CD4-positive, alpha-beta T cell (primary cell): ENCODE data around the gene PLCL2. TPM values are rescaled to one million over a fixed set of nuclear protein-coding genes. Genes with fewer than 3 reads are reported as not detected.

Experiments
- ATAC-seq: fragments of 200-7000 bp; cut with Tn5 transposase; one replicate; pipeline ENCODE4 v1.10.0; 2022; ENCODE audit warnings: mild to moderate bottlenecking; ENCODE audit not compliant: poor library complexity
- CTCF ChIA-PET: fragments of 350-600 bp; sonication (Branson Sonifier 250); formaldehyde crosslinking; loops from one replicate; lab custom pipeline; 2021; ENCODE audit warnings: antibody characterized with exemption, inconsistent platforms; lab: Charles Lee
- POLR2A ChIA-PET: fragments of 350-600 bp; sonication (Branson Sonifier 250); formaldehyde crosslinking; loops from one replicate; lab custom pipeline; 2021; ENCODE audit warnings: antibody characterized with exemption, inconsistent platforms; lab: Charles Lee
- DNase-seq, 14 experiments: peaks; one replicate each; pipeline ENCODE4 v3.0.0-alpha.2; 2013 to 2020; ENCODE audit warnings: mixed read lengths in 2 of 14
- H3K27ac ChIP-seq, 2 donors: one replicate each; pipeline versions ENCODE4 v1.5.1 to v1.7.0; 2013; ENCODE audit warnings: low read length in 2 of 2, low read depth in 1 of 2, mild to moderate bottlenecking in 1 of 2
- H3K27me3 ChIP-seq, 2 experiments: 1 replicate in 1 of 2; 2 replicates in 1 of 2; pipeline versions ENCODE4 v1.6.1 to v1.7.0; 2013; ENCODE audit warnings: low read length in 2 of 2, control low read depth in 1 of 2, mild to moderate bottlenecking in 1 of 2, moderate library complexity in 1 of 2; ENCODE audit not compliant: insufficient read depth in 2 of 2, control insufficient read depth in 1 of 2
- H3K36me3 ChIP-seq: one replicate; pipeline ENCODE4 v1.6.1; 2013; ENCODE audit warnings: low read length, control low read depth; ENCODE audit not compliant: insufficient read depth
- H3K4me1 ChIP-seq: one replicate; pipeline ENCODE4 v1.6.1; 2013; ENCODE audit warnings: low read length, control low read depth; ENCODE audit not compliant: insufficient read depth
- H3K4me3 ChIP-seq: one replicate; pipeline ENCODE4 v1.5.1; 2013; ENCODE audit warnings: mild to moderate bottlenecking, low read length, moderate library complexity
- H3K9me3 ChIP-seq, 2 experiments: 1 replicate in 1 of 2; 2 replicates in 1 of 2; pipeline versions ENCODE4 v1.6.1 to v1.7.0; 2013; ENCODE audit warnings: low read length in 2 of 2, mild to moderate bottlenecking in 2 of 2, control low read depth in 1 of 2, moderate library complexity in 1 of 2; ENCODE audit not compliant: control insufficient read depth in 1 of 2, insufficient read depth in 1 of 2
- H3K27ac Mint-ChIP-seq: one replicate; pipeline ENCODE4 v1.8.0; 2020; ENCODE audit warnings: mixed read lengths
- H3K27me3 Mint-ChIP-seq: one replicate; pipeline ENCODE4 v1.8.0; 2021; ENCODE audit warnings: mixed read lengths
- H3K36me3 Mint-ChIP-seq: one replicate; pipeline ENCODE4 v1.8.0; 2021; ENCODE audit warnings: low read depth, mixed read lengths
- H3K4me1 Mint-ChIP-seq: one replicate; pipeline ENCODE4 v1.8.0; 2021; ENCODE audit warnings: low read depth, mixed read lengths
- H3K4me3 Mint-ChIP-seq: one replicate; pipeline ENCODE4 v1.8.0; 2020; ENCODE audit warnings: mild to moderate bottlenecking, mixed read lengths
- H3K9me3 Mint-ChIP-seq: one replicate; pipeline ENCODE4 v1.8.0; 2020; ENCODE audit warnings: mixed read lengths
- CTCF ChIP-seq: fragments of 200-600 bp; IDR thresholded peaks from one replicate; pipeline ENCODE4 v1.8.0; 2022; ENCODE audit warnings: antibody characterized with exemption, mild to moderate bottlenecking
- intact Hi-C, 2 experiments: fragments of 100-400 bp; cut with DNase I in 1 of 2; cut with micrococcal nuclease in 1 of 2; formaldehyde crosslinking; loops; one replicate each; pipeline versions ENCODE4 v1.15.1 to v1.9.0; 2023 to 2025; cut with DNase I, micrococcal nuclease
- total RNA-seq, 174 experiments: library from RNA in 2 of 174; stranded (reverse) in 2 of 174; gene quantifications; one replicate each; pipeline ENCODE4 v1.2.3 and lab custom pipeline; 2021 to 2026

Gene PLCL2
- total RNA-seq, 2 experiments from 2014 or later, result 35.1 to 36.3 TPM

- H3K9me3 Mint-ChIP-seq, result no peaks in the 10 kb centered on the region
- Histone ChIP-seq H3K36me3 (no peaks in the 10 kb centered on the region), H3K9me3 (peaks cover 0 to 3% of the 10 kb centered on the region in 2 experiments), H3K4me1 (no peaks in the 10 kb centered on the region), H3K4me3 (no peak overlapping the region), H3K27me3 (no peaks in the 10 kb centered on the region), H3K27ac (no peak overlapping the region)
- CTCF ChIA-PET, result no interaction called here
- H3K27ac Mint-ChIP-seq, result no peak overlapping the region
- POLR2A ChIA-PET, result no interaction called here
- no peak overlapping the region for H3K4me3 Mint-ChIP-seq
- intact Hi-C loops, result no loop called here
- ATAC-seq, result no peak
- no peaks in the 10 kb centered on the region for H3K4me1 Mint-ChIP-seq
- no peak for DNase-seq
- no peaks in the 10 kb centered on the region for H3K27me3 Mint-ChIP-seq
- no peaks in the 10 kb centered on the region for H3K36me3 Mint-ChIP-seq
- TF ChIP-seq CTCF, result no peak
Measured at GRCh38 chr3:17116007-17116600, 231.3 kb downstream of the PLCL2 start.

- no peak overlapping the region for H3K4me3 Mint-ChIP-seq
- POLR2A ChIA-PET, result no interaction called here
- no peaks in the 10 kb centered on the region for H3K27me3 Mint-ChIP-seq
- H3K9me3 Mint-ChIP-seq, result no peaks in the 10 kb centered on the region
- H3K27ac ChIP-seq, result no peak overlapping the region
- no peaks in the 10 kb centered on the region for H3K27me3 ChIP-seq
- ATAC-seq (no peak), DNase-seq (no peak)
- intact Hi-C loops, result no loop called here
- no peak overlapping the region for H3K27ac Mint-ChIP-seq
- H3K36me3 Mint-ChIP-seq, result no peaks in the 10 kb centered on the region
- no peaks in the 10 kb centered on the region for H3K36me3 ChIP-seq
- H3K4me1 ChIP-seq, result no peaks in the 10 kb centered on the region
- H3K9me3 ChIP-seq, result peaks cover 0 to 3% of the 10 kb centered on the region in 2 experiments
- no peak overlapping the region for H3K4me3 ChIP-seq
- CTCF ChIA-PET, result no interaction called here
- no peaks in the 10 kb centered on the region for H3K4me1 Mint-ChIP-seq
- no peak for TF ChIP-seq CTCF
Measured at GRCh38 chr3:17118771-17119170, 234.0 kb downstream of the PLCL2 start.

- Histone ChIP-seq H3K36me3 (no peaks in the 10 kb centered on the region), H3K27me3 (no peaks in the 10 kb centered on the region), H3K9me3 (peaks cover 0 to 3% of the 10 kb centered on the region in 2 experiments), H3K27ac (no peak overlapping the region), H3K4me1 (no peaks in the 10 kb centered on the region), H3K4me3 (no peak overlapping the region)
- intact Hi-C loops, result no loop called here
- POLR2A ChIA-PET, result no interaction called here
- H3K27ac Mint-ChIP-seq, result no peak overlapping the region
- H3K27me3 Mint-ChIP-seq, result no peaks in the 10 kb centered on the region
- ATAC-seq, result no peak
- H3K4me1 Mint-ChIP-seq, result no peaks in the 10 kb centered on the region
- TF ChIP-seq CTCF, result no peak
- H3K9me3 Mint-ChIP-seq, result no peaks in the 10 kb centered on the region
- H3K36me3 Mint-ChIP-seq, result no peaks in the 10 kb centered on the region
- CTCF ChIA-PET, result no interaction called here
- H3K4me3 Mint-ChIP-seq, result no peak overlapping the region
- DNase-seq, result no peak
Measured at GRCh38 chr3:17119201-17120072, 234.7 kb downstream of the PLCL2 start.
